Esophagus (tissue), 2 donors: ENCODE data around the gene CASKIN1. TPM values are rescaled to one million over a fixed set of nuclear protein-coding genes. Genes with fewer than 3 reads are reported as not detected.
"Not testable (repeated sequence)": the region's sequence is repeated elsewhere in the genome, so short reads cannot be mapped to it uniquely, and the experiment has no call there.

Experiments used
- H3K27ac ChIP-seq, 2 donors: one replicate each; pipeline ENCODE4 v1.5.1; 2013; ENCODE audit warnings: low read depth in 2 of 2, mild to moderate bottlenecking in 2 of 2, inconsistent platforms in 1 of 2, low read length in 1 of 2, moderate library complexity in 1 of 2
- H3K27me3 ChIP-seq, 2 donors: one replicate each; pipeline ENCODE4 v1.6.1; 2013; ENCODE audit warnings: low read length in 2 of 2, control low read depth in 1 of 2, mild to moderate bottlenecking in 1 of 2; ENCODE audit not compliant: insufficient read depth in 2 of 2, control insufficient read depth in 1 of 2
- H3K36me3 ChIP-seq, 2 donors: one replicate each; pipeline ENCODE4 v1.6.1; 2013; ENCODE audit warnings: low read length in 1 of 2; ENCODE audit not compliant: control insufficient read depth in 2 of 2, insufficient read depth in 2 of 2
- H3K4me1 ChIP-seq, 2 donors: one replicate each; pipeline ENCODE4 v1.6.1; 2013; ENCODE audit warnings: low read length in 1 of 2; ENCODE audit not compliant: control insufficient read depth in 2 of 2, insufficient read depth in 2 of 2
- H3K4me3 ChIP-seq, 2 donors: one replicate each; pipeline ENCODE4 v1.5.1; 2013; ENCODE audit warnings: low read length in 2 of 2, mild to moderate bottlenecking in 2 of 2, low read depth in 1 of 2, moderate library complexity in 1 of 2
- H3K9me3 ChIP-seq, 2 donors: one replicate each; pipeline ENCODE4 v1.6.1; 2013; ENCODE audit warnings: mild to moderate bottlenecking in 2 of 2, low read depth in 1 of 2, low read length in 1 of 2, moderate library complexity in 1 of 2; ENCODE audit not compliant: control insufficient read depth in 2 of 2, insufficient read depth in 1 of 2
- WGBS, 2 donors: extraction: QIAGEN DNeasy Blood & Tissue Kit; methylation state at CpG; one replicate each; pipeline ENCODE4 v1.1.7; 2013; 5-methylcytosine and 5-hydroxymethylcytosine counted together
- polyA plus RNA-seq, 2 donors: library from polyadenylated mRNA; stranded (reverse); fragments of 200-250 nt; gene quantifications; one replicate each; pipeline ENCODE4 v1.2.3, GENCODE V29; 2013
- donor health status: healthy with polysubstance abuse.
- donor health status: Bipolar disorder and iron deficiency.

The CASKIN1 gene
- polyA plus RNA-seq, 2 donors = 0.29 to 0.81 TPM

DNA sequence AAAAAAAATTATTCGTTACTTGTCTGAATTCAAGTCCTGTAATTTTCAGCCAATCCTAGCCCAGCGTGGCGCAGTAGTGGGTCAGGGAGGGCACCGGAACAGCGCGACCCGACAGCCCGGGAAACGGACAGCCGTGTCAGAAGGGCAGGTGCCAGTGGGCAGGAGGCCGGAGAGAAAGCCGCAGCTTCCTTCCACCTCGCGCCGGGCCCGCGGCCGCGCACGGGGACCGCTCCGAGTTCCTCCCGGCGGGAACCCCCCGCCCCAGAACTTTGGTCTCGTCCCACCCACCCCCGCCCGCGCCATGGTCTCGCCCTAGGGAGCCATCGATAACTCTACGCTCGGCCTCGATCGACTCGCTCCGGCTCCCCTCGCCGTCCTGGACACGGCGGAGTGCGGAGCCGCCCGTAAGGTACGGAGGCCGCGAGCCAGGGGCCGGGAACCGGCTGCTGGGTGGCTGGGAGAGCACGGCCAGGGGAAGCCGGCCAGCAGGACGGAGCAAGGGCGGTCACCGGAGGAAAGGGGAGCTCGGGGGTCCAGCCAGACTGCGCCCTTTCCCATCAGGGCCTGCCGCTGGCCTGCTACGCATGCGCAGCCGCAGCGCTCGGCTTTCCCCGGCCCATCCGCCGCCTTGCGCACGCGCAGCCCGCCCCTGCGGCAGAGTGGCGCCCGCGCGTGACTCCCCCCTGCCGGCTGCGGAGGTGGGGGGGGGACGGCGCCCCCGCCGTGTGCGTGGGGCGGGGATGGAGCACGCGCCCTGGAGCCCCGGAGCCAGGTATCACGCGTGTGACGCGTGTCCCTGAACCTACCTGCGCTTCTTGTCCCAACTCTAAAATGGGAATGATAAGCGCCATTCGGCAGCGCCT lies 8.9 kb upstream of the CASKIN1 start, which contains the start of gene MLST8:
Gene MLST8, plus strand, starts transcription at position 351 of the 863 bp plus-strand sequence. CDS start 632 bp downstream, outside the sequence.
- no peaks in the 10 kb centered on the region for H3K27me3 ChIP-seq
- peaks cover 0 to 24% of the 10 kb centered on the region in 2 donors for H3K36me3 ChIP-seq
- peak within 1 kb of the TSS; percentile 98 to 99 for H3K27ac ChIP-seq
- 0% methylated on average over 84 to 93 of the region's 93 CpGs for WGBS, 2 donors
- H3K4me1 ChIP-seq = peaks cover 7 to 11% of the 10 kb centered on the region in 2 donors
- no peaks in the 10 kb centered on the region for H3K9me3 ChIP-seq
- H3K4me3 ChIP-seq = peak within 1 kb of the TSS; percentile 68 to 97

DNA sequence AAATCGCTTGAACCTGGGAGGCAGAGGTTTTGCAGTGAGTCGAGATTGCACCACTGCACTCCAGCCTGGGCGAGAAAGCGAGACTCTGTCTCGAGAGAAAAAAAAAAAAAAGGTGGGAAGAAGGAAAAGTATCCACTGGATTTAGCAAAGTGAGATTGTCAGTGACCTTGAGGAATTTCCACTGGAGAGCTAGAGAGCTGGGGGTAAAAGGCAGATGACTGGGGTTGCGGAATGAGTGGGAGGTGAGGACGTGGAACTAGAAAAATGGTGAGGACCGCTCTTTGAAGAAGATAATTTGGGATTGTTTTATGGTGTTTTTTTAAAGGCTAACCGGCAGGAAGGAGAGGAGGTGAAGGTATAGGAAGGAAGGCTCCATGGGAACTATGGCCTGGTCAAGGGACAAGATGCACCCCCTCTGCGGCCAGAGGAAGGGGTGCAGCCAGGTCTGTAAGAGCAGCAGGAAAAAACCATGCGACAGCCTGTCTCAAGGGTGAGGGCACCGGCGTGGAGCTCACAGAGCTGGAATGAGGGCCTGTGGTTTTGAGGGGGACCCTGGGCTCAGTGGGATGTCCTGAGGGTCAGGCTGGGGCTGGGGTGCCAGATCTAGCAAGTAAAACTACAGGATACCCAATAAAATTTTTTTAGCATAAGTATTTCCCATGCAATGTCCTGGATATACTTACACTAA lies 8.2 kb upstream of the CASKIN1 start:
- no peaks in the 10 kb centered on the region for H3K9me3 ChIP-seq
- H3K4me1 ChIP-seq = peaks cover 7 to 11% of the 10 kb centered on the region in 2 donors
- H3K4me3 ChIP-seq = peak overlapping the region; percentile 68 to 97
- peaks cover 0 to 19% of the 10 kb centered on the region in 2 donors for H3K36me3 ChIP-seq
- WGBS, 2 donors = 82 to 88% methylated on average over 13 of the region's 13 CpGs
- H3K27ac ChIP-seq = peak overlapping the region; percentile 84 to 98
- H3K27me3 ChIP-seq = no peaks in the 10 kb centered on the region

DNA sequence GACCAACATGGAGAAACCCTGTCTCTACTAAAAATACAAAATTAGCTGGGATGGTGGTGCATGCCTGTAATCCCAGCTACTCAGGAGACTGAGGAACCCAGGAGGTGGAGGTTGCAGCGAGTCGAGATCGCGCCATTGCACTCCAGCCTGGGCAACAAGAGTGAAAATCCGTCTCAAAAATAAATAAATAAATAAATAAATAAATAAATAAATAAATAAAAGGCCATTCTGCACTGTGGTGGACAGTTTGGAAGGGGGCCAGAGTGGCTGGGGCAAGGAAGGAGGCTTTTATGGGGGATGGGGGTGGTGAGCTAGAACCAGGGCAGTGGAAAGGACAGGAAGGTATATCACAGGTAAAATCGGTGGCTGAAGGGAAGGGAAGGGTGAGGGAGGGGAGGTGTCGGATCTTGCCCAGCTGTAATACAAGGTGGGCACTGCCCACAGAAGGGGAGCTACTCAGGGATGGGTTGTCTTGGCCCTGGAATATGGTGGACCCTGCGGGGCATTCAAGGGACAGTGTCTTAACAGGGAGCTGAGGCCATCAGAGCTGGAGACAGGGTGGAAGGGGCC lies 6.8 kb upstream of the CASKIN1 start:
- H3K9me3 ChIP-seq, H3K4me3 ChIP-seq, H3K27ac ChIP-seq, H3K27me3 ChIP-seq, H3K36me3 ChIP-seq: not testable (repeated sequence)
- whole genome bisulfite sequencing, 2 donors = 95% methylated on average over 8 of the region's 8 CpGs
- H3K4me1 ChIP-seq = peaks cover 7 to 11% of the 10 kb centered on the region in 2 donors

DNA sequence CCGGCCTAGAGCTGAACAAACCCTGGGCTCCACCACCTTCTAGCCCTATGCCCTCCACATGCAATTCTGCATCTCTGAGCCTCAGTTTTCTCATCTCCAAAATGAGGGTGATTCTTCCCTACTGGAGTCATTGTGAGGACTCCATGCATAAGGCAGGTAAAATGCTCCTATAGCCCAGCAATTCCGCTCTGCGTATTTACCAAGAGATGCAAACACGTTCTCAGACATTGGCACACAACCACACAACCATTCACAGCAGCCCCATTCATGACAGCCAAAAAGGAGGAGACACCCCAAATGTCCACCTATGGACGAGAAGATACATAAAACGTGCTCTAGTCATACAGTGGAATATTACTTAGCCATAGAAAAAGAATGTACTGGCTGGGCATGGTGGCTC lies 3.9 kb upstream of the CASKIN1 start:
- Histone ChIP-seq H3K27me3 (peaks cover 0 to 6% of the 10 kb centered on the region in 2 donors), H3K27ac (no peak overlapping the region), H3K4me3 (no peak overlapping the region), H3K9me3 (no peaks in the 10 kb centered on the region), H3K4me1 (peaks cover 2 to 8% of the 10 kb centered on the region in 2 donors), H3K36me3 (no peaks in the 10 kb centered on the region)
- WGBS, 2 donors = 84 to 92% methylated on average over 6 of the region's 6 CpGs

DNA sequence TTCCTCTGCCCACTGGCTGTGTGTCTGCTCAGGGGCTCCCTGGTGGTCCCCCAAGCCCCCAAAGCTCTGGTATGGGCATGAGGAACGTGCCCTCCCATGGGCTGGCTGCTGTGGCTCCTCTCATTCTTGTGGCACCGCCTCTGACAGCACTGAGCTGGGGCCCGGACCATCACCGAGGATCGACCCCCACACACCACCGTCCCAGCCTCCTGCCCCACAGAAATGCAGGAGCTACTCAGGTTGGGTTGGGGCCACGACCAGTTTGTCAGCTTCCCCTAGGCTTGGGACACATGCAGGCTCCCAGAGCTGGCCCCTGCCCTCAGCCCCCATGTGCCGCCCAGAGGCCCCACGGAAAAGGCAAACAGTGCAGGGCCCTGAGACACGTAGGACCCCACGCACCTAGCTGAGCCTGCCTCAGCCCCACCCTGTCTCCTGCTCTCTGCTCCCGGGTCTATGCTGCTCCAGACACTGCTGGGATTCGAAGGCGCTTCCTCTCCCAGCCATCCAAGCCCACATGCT lies 3.3 kb upstream of the CASKIN1 start:
- Histone ChIP-seq H3K27me3 (peaks cover 0 to 6% of the 10 kb centered on the region in 2 donors), H3K27ac (no peak overlapping the region), H3K4me1 (peaks cover 2 to 8% of the 10 kb centered on the region in 2 donors), H3K36me3 (no peaks in the 10 kb centered on the region), H3K9me3 (peaks cover 0 to 2% of the 10 kb centered on the region in 2 donors), H3K4me3 (no peak overlapping the region)
- WGBS, 2 donors = 73 to 76% methylated on average over 14 of the region's 14 CpGs

DNA sequence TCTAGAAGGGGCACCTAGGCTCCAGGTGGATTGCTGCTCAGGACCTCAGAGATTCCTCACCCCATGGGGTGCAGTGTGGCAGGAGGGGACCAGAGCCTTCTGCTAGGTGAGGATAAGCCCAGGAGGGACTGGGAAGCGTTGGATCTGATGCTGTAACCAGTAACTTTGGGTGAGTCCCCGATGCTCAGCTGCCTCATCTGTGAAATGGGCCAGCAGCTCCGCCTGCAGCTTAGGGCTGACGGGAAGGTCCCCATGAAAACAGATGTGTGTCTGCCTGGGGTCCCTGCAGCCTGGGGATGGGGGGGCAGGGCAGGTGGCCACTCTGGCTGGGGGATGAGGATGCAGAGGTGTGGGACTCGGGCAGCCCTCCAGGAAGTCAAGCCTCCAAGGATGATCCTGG lies 2.7 kb upstream of the CASKIN1 start:
- no peaks in the 10 kb centered on the region for H3K36me3 ChIP-seq
- H3K27me3 ChIP-seq = peaks cover 0 to 6% of the 10 kb centered on the region in 2 donors
- H3K9me3 ChIP-seq = peaks cover 0 to 2% of the 10 kb centered on the region in 2 donors
- H3K4me3 ChIP-seq = no peak overlapping the region
- H3K4me1 ChIP-seq = peaks cover 2 to 7% of the 10 kb centered on the region in 2 donors
- no peak overlapping the region for H3K27ac ChIP-seq
- WGBS, 2 donors = 78 to 85% methylated on average over 5 of the region's 5 CpGs

DNA sequence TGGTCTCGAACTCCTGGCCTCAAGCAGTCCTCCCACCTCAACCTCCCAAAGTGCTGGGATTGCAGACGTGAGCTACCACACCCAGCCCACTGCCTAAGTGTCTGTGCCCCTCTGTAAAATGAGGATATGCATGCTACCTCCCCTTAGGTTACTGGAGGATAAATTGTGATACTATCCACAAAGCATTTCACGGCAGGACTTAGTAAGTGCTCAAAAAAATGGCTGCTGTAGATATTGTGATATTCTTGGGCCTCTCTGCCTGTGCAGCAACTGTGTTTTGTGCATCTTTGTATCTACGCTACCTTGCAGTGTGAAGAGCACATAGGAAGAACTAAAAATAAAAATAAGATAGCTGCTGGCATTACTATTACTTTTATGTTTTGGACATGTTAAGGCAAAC lies 1.9 kb upstream of the CASKIN1 start:
- H3K36me3 ChIP-seq = no peaks in the 10 kb centered on the region
- peaks cover 0 to 2% of the 10 kb centered on the region in 2 donors for H3K9me3 ChIP-seq
- H3K27ac ChIP-seq = no peak overlapping the region
- no peak overlapping the region for H3K4me3 ChIP-seq
- 63 to 66% methylated on average over 4 of the region's 4 CpGs for WGBS, 2 donors
- peaks cover 2 to 7% of the 10 kb centered on the region in 2 donors for H3K4me1 ChIP-seq
- peaks cover 0 to 6% of the 10 kb centered on the region in 2 donors for H3K27me3 ChIP-seq

DNA sequence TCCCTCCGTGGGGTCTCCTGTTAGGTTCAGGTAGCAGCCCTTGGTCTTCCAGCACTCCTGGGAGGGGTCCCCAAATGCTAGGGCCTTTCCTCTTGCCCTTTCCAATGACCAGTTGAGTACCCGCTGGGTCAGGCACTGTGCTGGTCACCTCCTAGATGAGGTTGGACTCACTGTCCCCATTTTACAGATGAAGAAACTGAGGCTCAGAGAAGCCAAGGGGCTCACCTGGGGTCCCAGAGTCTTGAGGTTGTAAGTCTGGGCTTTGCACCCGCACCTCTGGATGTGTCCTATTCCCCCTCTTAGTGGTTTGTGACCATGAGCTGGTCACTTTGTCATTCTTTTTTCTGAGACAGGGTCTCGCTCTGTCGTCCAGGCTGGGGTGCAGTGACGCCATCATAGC lies 1.4 kb upstream of the CASKIN1 start:
- WGBS, 2 donors = 85 to 90% methylated on average over 6 of the region's 6 CpGs
- Histone ChIP-seq H3K27me3 (peaks cover 0 to 6% of the 10 kb centered on the region in 2 donors), H3K4me1 (peaks cover 2 to 7% of the 10 kb centered on the region in 2 donors)

DNA sequence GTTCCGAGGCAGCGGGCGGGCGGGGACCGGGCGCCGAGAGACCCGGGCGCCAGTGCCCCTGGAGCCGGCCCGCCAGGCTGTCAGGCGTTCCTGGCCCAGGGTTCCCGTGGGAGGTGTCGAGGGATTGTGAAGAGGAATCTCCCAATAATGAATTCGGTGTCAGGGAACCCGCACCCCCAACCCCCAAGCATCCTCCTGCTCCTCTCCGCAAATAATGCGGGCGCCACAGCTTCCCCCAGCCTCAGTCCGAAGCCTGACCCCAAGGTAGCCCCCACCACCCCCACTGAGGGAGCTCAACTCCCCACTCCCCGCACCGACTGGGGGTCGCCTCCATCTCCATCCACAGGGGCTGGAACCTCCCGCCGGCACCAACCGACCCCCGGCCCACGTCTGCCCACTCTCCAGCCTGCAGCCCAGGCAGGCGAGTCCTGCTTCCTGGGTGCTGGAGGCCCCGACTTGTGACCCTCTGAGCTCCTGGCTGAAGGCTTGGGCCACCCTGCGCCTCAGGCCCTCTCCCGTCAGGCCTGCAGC lies 641 bp upstream of the CASKIN1 start:
- 34 to 44% methylated on average over 24 to 32 of the region's 32 CpGs for WGBS, 2 donors
- H3K36me3 ChIP-seq = no peaks in the 10 kb centered on the region
- no peak overlapping the region for H3K27ac ChIP-seq
- H3K9me3 ChIP-seq = peaks cover 0 to 2% of the 10 kb centered on the region in 2 donors
- H3K4me3 ChIP-seq = peak overlapping the region in 1 of 2 donors; percentile 35
- H3K4me1 ChIP-seq = peaks cover 2 to 7% of the 10 kb centered on the region in 2 donors
- H3K27me3 ChIP-seq = peaks cover 0 to 6% of the 10 kb centered on the region in 2 donors

More for the DNA sequence above, 1.4 kb upstream of the CASKIN1 start:
- H3K9me3 ChIP-seq = peaks cover 0 to 2% of the 10 kb centered on the region in 2 donors
- H3K36me3 ChIP-seq = no peaks in the 10 kb centered on the region
- no peak overlapping the region for H3K27ac ChIP-seq
- H3K4me3 ChIP-seq = no peak overlapping the region
